ENCODE measurements around the gene KIF14. TPM values are rescaled to one million over a fixed set of nuclear protein-coding genes. Genes with fewer than 3 reads are reported as not detected.

Gene KIF14
- polyA plus RNA-seq, 1 of the 3 experiments (the other 2 are of a cell fraction) = 1.2 TPM

DNA sequence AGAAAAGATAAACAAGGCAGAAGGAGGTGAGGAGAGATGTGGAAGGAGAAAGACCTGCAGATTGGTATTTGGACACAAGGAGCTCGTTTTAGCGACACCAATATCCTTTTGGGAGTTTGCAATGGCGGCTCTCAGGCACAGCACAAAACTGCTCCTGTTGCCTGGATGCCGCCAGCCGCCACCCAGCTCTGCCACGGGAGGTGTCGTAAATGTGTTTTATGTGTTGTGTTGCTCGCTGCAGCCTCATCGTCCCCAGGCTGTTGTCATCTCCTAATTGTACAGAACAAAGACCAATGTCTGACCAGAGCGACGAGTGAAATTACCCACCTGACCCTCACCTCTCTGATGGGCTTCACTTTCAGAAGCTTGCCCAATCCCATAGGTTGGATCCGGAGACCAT lies 114.1 kb downstream of the KIF14 start (continued):
- TF ChIP-seq, protein P1, sequence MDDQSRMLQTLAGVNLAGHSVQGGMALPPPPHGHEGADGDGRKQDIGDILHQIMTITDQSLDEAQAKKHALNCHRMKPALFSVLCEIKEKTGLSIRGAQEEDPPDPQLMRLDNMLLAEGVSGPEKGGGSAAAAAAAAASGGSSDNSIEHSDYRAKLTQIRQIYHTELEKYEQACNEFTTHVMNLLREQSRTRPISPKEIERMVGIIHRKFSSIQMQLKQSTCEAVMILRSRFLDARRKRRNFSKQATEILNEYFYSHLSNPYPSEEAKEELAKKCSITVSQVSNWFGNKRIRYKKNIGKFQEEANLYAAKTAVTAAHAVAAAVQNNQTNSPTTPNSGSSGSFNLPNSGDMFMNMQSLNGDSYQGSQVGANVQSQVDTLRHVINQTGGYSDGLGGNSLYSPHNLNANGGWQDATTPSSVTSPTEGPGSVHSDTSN (IDR thresholded peaks at IDR 0.05) = no peak
- TF ChIP-seq, protein P2, sequence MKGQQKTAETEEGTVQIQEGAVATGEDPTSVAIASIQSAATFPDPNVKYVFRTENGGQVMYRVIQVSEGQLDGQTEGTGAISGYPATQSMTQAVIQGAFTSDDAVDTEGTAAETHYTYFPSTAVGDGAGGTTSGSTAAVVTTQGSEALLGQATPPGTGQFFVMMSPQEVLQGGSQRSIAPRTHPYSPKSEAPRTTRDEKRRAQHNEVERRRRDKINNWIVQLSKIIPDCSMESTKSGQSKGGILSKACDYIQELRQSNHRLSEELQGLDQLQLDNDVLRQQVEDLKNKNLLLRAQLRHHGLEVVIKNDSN (IDR thresholded peaks at IDR 0.05; ENCODE audit: borderline replicate concordance, low read depth) = no peak
- no peak for TF ChIP-seq GABPA (IDR thresholded peaks at IDR 0.05; ENCODE audit: low read depth)
- no peak for TF ChIP-seq POLR2AphosphoS5 (IDR thresholded peaks at IDR 0.05; ENCODE audit: low read depth, low read length)
- TF ChIP-seq NFIC (IDR thresholded peaks at IDR 0.05; ENCODE audit: borderline replicate concordance) = no peak

DNA sequence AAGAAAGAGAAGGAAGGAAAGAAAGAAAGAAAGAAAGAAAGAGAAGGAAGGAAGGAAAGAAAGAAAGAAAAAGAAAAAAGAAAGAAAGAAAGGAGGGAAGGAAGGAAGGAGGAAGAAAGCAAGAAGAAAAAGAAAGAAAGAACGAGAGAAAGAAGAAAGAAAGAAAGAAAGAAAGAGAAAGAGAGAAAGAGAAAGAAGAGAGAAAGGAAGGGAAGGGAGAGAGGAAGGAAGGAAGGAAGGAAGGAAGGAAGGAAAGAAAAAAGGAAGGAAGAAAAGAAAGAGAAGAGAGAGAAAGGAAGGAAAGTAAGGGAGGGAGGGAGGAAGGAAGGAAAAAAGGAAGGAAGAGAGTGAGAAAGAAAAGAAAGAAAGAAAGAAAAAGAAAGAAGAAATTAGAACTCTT lies 115.3 kb downstream of the KIF14 start:
- H3K27ac ChIP-seq (ENCODE audit: low read depth in 2 of 2, low read length in 1 of 2) = no peak overlapping the region
- H3K9me2 ChIP-seq = no peaks in the 10 kb centered on the region
- H3K36me3 ChIP-seq (replicated peaks in 1 of 2; ENCODE audit: control insufficient read depth in 1 of 2, insufficient read depth in 2 of 2, low read length in 1 of 2) = no peaks in the 10 kb centered on the region
- no peaks in the 10 kb centered on the region; the same call in 1 of the 2 replicates for H3K27me3 ChIP-seq (ENCODE audit: insufficient read depth)
- TF ChIP-seq RAD21 (IDR thresholded peaks at IDR 0.05; ENCODE audit: low read length) = no peak
- no peak for TF ChIP-seq MEF2A (IDR thresholded peaks at IDR 0.05; ENCODE audit: borderline replicate concordance, low read depth)
- no peak for TF ChIP-seq ELF1 (IDR thresholded peaks at IDR 0.05)
- TF ChIP-seq, protein P3, sequence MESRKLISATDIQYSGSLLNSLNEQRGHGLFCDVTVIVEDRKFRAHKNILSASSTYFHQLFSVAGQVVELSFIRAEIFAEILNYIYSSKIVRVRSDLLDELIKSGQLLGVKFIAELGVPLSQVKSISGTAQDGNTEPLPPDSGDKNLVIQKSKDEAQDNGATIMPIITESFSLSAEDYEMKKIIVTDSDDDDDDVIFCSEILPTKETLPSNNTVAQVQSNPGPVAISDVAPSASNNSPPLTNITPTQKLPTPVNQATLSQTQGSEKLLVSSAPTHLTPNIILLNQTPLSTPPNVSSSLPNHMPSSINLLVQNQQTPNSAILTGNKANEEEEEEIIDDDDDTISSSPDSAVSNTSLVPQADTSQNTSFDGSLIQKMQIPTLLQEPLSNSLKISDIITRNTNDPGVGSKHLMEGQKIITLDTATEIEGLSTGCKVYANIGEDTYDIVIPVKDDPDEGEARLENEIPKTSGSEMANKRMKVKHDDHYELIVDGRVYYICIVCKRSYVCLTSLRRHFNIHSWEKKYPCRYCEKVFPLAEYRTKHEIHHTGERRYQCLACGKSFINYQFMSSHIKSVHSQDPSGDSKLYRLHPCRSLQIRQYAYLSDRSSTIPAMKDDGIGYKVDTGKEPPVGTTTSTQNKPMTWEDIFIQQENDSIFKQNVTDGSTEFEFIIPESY (IDR thresholded peaks at IDR 0.05; ENCODE audit: borderline replicate concordance, low read depth) = no peak
- TF ChIP-seq, protein P4, sequence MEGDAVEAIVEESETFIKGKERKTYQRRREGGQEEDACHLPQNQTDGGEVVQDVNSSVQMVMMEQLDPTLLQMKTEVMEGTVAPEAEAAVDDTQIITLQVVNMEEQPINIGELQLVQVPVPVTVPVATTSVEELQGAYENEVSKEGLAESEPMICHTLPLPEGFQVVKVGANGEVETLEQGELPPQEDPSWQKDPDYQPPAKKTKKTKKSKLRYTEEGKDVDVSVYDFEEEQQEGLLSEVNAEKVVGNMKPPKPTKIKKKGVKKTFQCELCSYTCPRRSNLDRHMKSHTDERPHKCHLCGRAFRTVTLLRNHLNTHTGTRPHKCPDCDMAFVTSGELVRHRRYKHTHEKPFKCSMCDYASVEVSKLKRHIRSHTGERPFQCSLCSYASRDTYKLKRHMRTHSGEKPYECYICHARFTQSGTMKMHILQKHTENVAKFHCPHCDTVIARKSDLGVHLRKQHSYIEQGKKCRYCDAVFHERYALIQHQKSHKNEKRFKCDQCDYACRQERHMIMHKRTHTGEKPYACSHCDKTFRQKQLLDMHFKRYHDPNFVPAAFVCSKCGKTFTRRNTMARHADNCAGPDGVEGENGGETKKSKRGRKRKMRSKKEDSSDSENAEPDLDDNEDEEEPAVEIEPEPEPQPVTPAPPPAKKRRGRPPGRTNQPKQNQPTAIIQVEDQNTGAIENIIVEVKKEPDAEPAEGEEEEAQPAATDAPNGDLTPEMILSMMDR (IDR thresholded peaks at IDR 0.05) = no peak
- no peak for TF ChIP-seq MXI1 (IDR thresholded peaks at IDR 0.05; ENCODE audit: low read depth, low read length)
- no peak for TF ChIP-seq GATA2 (CRISPR knock-in tag; IDR thresholded peaks at IDR 0.05)
- TF ChIP-seq, protein P5, sequence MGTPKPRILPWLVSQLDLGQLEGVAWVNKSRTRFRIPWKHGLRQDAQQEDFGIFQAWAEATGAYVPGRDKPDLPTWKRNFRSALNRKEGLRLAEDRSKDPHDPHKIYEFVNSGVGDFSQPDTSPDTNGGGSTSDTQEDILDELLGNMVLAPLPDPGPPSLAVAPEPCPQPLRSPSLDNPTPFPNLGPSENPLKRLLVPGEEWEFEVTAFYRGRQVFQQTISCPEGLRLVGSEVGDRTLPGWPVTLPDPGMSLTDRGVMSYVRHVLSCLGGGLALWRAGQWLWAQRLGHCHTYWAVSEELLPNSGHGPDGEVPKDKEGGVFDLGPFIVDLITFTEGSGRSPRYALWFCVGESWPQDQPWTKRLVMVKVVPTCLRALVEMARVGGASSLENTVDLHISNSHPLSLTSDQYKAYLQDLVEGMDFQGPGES (IDR thresholded peaks at IDR 0.05; ENCODE audit: low read depth, low read length) = no peak
- TF ChIP-seq TAF1 (IDR thresholded peaks at IDR 0.05; ENCODE audit: borderline replicate concordance, low read depth, low read length) = no peak
- TF ChIP-seq JUND (IDR thresholded peaks at IDR 0.05) = no peak
- TF ChIP-seq, protein P1 (IDR thresholded peaks at IDR 0.05) = no peak
- TF ChIP-seq RFX5 (IDR thresholded peaks at IDR 0.05; ENCODE audit: low read length) = no peak
- no peak for TF ChIP-seq EP300 (IDR thresholded peaks at IDR 0.05; ENCODE audit: borderline replicate concordance in 1 of 2, low read depth in 1 of 2, low read length in 1 of 2)
- TF ChIP-seq YY1 (IDR thresholded peaks at IDR 0.05; ENCODE audit: low read depth) = no peak
- TF ChIP-seq RXRA (IDR thresholded peaks at IDR 0.05; ENCODE audit: borderline replicate concordance, low read depth) = no peak
- TF ChIP-seq FOSL2 (IDR thresholded peaks at IDR 0.05; ENCODE audit: borderline replicate concordance, low read depth) = no peak
- TF ChIP-seq CHD2 (IDR thresholded peaks at IDR 0.05; ENCODE audit: low read length, partially characterized antibody) = no peak
- no peaks in the 10 kb centered on the region for H3K9me3 ChIP-seq
- ChIA-PET CTCF (interaction anchor here (2.0 kb wide), 1 partner anchor 820 kb away, joined by 5 read pairs; no protein-coding TSS in a partner anchor), POLR2A (no interaction called here)
- no peak overlapping the region for H3K4me3 ChIP-seq (ENCODE audit: low read depth in 2 of 2, low read length in 1 of 2)
- H3K9ac ChIP-seq = no peak overlapping the region
- H3F3A ChIP-seq (replicated peaks; ENCODE audit: insufficient read depth) = no peaks in the 10 kb centered on the region
- WGBS (ENCODE audit: low lambda C conversion rate) = 12% methylated on average over 1 of the region's 1 CpG
- H3K4me1 ChIP-seq (ENCODE audit: control insufficient read depth in 1 of 2, insufficient read depth in 2 of 2, low read depth in 1 of 2, low read length in 1 of 2) = no peaks in the 10 kb centered on the region
- H3K4me2 ChIP-seq = no peak overlapping the region
- no peak for DNase-seq
- no peak overlapping the region for H2AFZ ChIP-seq (ENCODE audit: low read depth)
- no peaks in the 10 kb centered on the region for H4K20me1 ChIP-seq (ENCODE audit: insufficient read depth)
- H3K79me2 ChIP-seq (ENCODE audit: insufficient read depth) = no peaks in the 10 kb centered on the region

All from SK-N-SH (cell line).